OCI-LY1 (cell line): ENCODE results near the gene KLK5.

Experiments
- CTCF ChIP-seq: fragments of 200-600 bp; sonication (generic), shearing (Covaris generic); IDR thresholded peaks from 2 replicates; pipeline ENCODE4 v1.5.1; 2017; ENCODE audit warnings: mild to moderate bottlenecking, antibody characterized with exemption, low read length, moderate library complexity, mixed read lengths
- EZH2 ChIP-seq: fragments of 200-600 bp; sonication (generic), shearing (Covaris generic); IDR thresholded peaks from 2 replicates; pipeline ENCODE4 v1.8.0; 2017; ENCODE audit warnings: borderline replicate concordance, mixed run types, mild to moderate bottlenecking, antibody characterized with exemption, low read length, moderate library complexity, mixed read lengths

- TF ChIP-seq CTCF (no peak), EZH2 (no peak)
Observed at GRCh38 chr19:51000981-51001380, 48.1 kb upstream of the KLK5 start.
